Left cardiac atrium (tissue), 4 donors: ENCODE data around the gene IL20RA. TPM values are rescaled to one million over a fixed set of nuclear protein-coding genes. Genes with fewer than 3 reads are reported as not detected.
"Not testable (repeated sequence)": the region's sequence is repeated elsewhere in the genome, so short reads cannot be mapped to it uniquely, and the experiment has no call there.

Source experiments
- ATAC-seq, 2 donors: fragments of 200-7000 bp; cut with Tn5 transposase; one replicate each; pipeline ENCODE4 v1.9.1; 2020; ENCODE audit warnings: mild to moderate bottlenecking in 2 of 2, moderate library complexity in 2 of 2
- DNase-seq: peaks from one replicate; pipeline ENCODE4 v3.0.0-alpha.2; 2020
- intact Hi-C, 2 donors: fragments of 100-400 bp; cut with DNase I; formaldehyde crosslinking; loops; one replicate each; pipeline versions ENCODE4 v1.14.1 to v1.15.1; 2022 to 2023
- total RNA-seq, 2 donors: library from RNA; stranded (reverse); fragmentation: NEBNext Ultra II Directional; extraction: Animal tissue kit (Norgen Biotek cat#: 25700); gene quantifications; one replicate each; pipeline ENCODE4 v1.2.1, GENCODE V29; 2021
- donor health status: DM: no; HTN: yes; CAD: no.
- donor health status: DM: no; HTN: yes; CAD: no; lungs with severe emphysema.
- donor health status: DM: yes; HTN: yes; CAD: no.
- donor health status: Dilated cardiomyopathy.

The IL20RA gene
- total RNA-seq, 2 donors from 2014 or later, result 1.0 to 3.5 TPM

GRCh38 chr6:136959935-136960334 lies 84.8 kb downstream of the IL20RA start:
- intact Hi-C loops, result loop anchor here in 1 of 2 donors (10.0 kb wide), 1 partner anchor 685 kb away; no protein-coding TSS in a partner anchor
- DNase-seq, ATAC-seq: not testable (repeated sequence)

DNA sequence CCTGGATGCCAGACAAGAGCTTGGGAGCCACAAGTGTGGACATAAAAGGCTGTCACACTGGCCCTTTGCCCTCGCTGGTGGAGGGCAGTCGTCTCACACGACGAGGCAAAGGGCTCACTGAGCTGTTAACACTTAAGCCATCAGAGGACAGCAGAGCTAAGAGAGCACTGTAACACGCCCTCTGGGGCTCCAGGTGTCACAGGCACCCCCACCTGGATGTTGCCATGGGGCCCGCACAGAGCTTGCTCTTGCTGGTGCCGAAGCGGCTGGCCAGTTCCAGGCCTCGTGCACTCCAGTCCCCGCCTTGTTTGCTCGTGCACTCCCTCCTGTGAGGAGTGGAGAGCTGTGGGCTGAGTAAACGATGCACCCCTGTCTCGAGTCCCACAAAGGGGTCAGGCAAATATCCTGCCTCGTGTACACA lies 85.3 kb downstream of the IL20RA start:
- no peak for ATAC-seq
- no peak for DNase-seq
- intact Hi-C loops, result no loop called here

DNA sequence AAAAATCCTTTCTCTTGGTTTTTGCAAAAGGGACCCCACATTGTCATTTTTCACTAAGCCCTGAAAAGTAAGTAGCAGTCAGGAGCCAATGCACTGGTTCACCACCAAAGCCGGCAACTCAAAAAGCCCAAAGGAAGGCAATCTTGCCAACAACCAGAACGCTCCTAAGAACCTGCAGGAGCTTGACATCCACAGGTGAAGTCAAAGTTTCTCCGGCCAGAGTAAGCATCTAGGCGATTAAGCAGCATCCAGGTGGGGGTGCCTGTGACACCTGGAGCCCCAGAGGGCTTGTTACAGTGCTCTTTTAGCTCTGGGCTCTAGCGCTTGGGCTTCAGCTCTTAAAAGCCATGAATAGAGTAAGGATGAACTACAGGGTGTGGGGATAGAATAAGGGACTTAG lies 86.6 kb downstream of the IL20RA start:
- DNase-seq (no peak), ATAC-seq (no peak)
- intact Hi-C loops, result no loop called here

- intact Hi-C loops, result no loop called here
- ATAC-seq, result no peak
Observed at GRCh38 chr6:136956590-136957544, 87.9 kb downstream of the IL20RA start.

DNA sequence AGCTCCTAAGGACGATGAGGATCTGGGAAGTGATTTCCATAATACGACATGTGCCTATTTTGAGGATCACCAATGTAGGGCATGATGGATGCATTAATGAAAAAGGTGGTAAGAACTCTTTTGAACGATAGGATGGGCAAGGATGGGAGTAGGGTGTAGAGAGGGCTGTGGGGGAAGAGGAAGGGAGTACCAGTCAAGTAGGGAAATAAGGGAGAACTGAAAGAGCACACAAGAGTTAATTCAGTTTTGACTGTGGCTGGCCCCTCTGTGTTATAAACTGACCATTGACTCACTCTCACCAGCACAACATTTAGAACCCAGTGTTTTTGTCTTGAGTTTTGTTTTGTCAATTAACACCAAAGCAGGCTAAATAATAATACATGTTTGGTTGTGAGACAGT lies 89.6 kb downstream of the IL20RA start:
- ATAC-seq, result no peak
- no peak for DNase-seq
- intact Hi-C loops, result no loop called here

More at GRCh38 chr6:136956590-136957544, 87.9 kb downstream of the IL20RA start:
- no peak for DNase-seq

DNA sequence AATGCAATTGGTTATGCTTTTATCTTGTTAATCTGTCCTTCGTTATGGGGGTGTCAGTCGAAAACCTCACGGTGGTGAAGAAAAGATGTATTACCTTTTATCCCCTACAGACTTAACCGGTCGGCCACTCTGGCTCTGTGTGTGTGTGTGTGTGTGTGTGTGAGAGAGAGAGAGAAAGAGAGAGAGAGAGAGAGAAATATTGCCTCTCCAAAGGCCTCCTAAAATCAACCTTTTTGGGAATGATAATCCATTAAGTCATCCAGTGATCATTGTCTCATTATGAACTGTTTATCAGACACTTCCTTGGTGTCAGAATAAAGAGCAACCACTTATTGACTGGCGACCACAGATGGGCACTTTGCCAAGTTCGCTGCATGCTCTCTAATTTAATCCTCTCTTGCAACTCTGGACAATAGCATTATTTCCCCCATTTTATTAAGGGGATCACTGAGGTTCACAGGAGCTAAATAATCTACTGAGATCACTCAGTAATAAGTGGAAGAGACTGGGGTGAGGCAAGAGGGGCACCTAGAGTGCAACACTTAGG lies 92.0 kb downstream of the IL20RA start:
- ATAC-seq (no peak), DNase-seq (no peak)
- intact Hi-C loops, result no loop called here

DNA sequence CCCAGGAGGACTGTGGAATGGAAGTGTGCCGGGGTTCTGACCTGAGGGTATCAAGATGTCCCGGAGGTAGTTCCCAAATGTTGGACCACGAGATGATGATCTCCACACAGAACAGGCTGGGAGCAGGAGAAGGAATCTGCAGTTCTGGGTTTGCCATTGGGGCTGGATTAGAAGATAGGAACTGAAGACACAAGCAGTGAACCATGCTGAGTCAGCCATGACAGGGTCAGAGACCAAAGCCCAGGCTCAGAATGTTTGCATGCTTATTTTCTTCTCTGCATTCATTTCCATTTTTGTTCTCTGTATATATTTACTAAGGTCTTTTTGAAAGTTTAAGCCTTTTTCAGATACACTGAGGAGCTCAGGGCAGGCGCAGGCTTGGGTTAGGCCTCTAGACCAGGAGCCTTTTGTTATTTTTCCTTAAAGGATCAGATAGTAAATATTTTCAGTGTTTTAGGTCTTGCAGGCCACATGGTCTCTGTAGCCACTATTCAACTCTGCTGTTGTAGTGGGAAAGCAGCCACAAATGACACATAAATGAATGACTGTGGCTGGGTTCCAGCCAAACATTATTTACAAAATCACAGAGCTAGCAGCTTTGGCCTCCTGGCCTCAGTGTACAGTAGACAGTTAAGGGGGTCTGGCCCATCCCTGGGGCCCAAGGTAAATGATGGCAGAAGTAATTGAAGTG lies 94.2 kb downstream of the IL20RA start:
- intact Hi-C loops, result no loop called here
- DNase-seq (no peak), ATAC-seq (no peak)

Other genes with a start within 250 kb of the IL20RA start
- gene PEX7, start 222.4 kb downstream of the IL20RA start, total RNA-seq, result 1 to 10 TPM; 5.9 to 6.4 TPM
- not detected for gene SLC35D3, start 122.7 kb downstream of the IL20RA start, total RNA-seq
- not detected for gene IL22RA2, start 128.7 kb upstream of the IL20RA start, total RNA-seq
- 100 to 1,000 TPM; 128 to 158 TPM for gene IFNGR1, start 174.4 kb upstream of the IL20RA start, total RNA-seq